Kidney (tissue), 14 donors: ENCODE data around the gene ADH7. TPM values are rescaled to one million over a fixed set of nuclear protein-coding genes. Genes with fewer than 3 reads are reported as not detected.
A peak's percentile ranks its signal among the peaks of the same experiment; 100 is the strongest.

ENCODE experiments used
- DNase-seq, 5 donors: peaks; one replicate each; pipeline ENCODE4 v3.0.0-alpha.2; 2013 to 2020
- FAIRE-seq: peaks from 2 replicates; lab custom pipeline; 2012; peaks lifted over from hg19 to GRCh38; lab: Jason Lieb, UNC
- H3K27ac ChIP-seq, 2 donors: one replicate each; pipeline ENCODE4 v1.7.0; 2013; ENCODE audit warnings: low read depth in 2 of 2, low read length in 2 of 2, inconsistent platforms in 1 of 2
- H3K27me3 ChIP-seq: one replicate; pipeline ENCODE4 v1.7.1; 2013; ENCODE audit warnings: low read length, inconsistent platforms; ENCODE audit not compliant: control insufficient read depth, insufficient read depth
- H3K36me3 ChIP-seq, 3 donors: one replicate each; pipeline versions ENCODE4 v1.7.0 to v1.7.1; 2013; ENCODE audit warnings: low read length in 3 of 3, control low read depth in 1 of 3, inconsistent platforms in 1 of 3; ENCODE audit not compliant: insufficient read depth in 3 of 3, control insufficient read depth in 2 of 3
- H3K4me1 ChIP-seq, 3 donors: one replicate each; pipeline versions ENCODE4 v1.7.0 to v1.7.1; 2013; ENCODE audit warnings: low read length in 3 of 3, inconsistent platforms in 1 of 3, low read depth in 1 of 3; ENCODE audit not compliant: control insufficient read depth in 2 of 3, insufficient read depth in 2 of 3
- H3K4me3 ChIP-seq, 3 donors: one replicate each; pipeline versions ENCODE4 v1.7.0 to v1.8.1; 2013; ENCODE audit warnings: low read length in 3 of 3, control low read depth in 1 of 3, inconsistent platforms in 1 of 3
- H3K9ac ChIP-seq, 3 donors: one replicate each; pipeline versions ENCODE4 v1.7.0 to v1.7.1; 2013; ENCODE audit warnings: low read length in 3 of 3, control low read depth in 1 of 3, inconsistent platforms in 1 of 3
- H3K9me3 ChIP-seq, 3 donors: one replicate each; pipeline versions ENCODE4 v1.7.0 to v1.7.1; 2013; ENCODE audit warnings: low read length in 3 of 3, control low read depth in 1 of 3, inconsistent platforms in 1 of 3; ENCODE audit not compliant: control insufficient read depth in 2 of 3, insufficient read depth in 1 of 3
- CTCF ChIP-seq: IDR thresholded peaks from 3 replicates; pipeline ENCODE4 v1.5.1; 2012; ENCODE audit warnings: mild to moderate bottlenecking, moderate library complexity, borderline replicate concordance; ENCODE audit not compliant: insufficient read depth; ENCODE audit errors: extremely low read depth
- intact Hi-C: fragments of 100-400 bp; cut with DNase I; formaldehyde crosslinking; loops from one replicate; pipeline ENCODE4 v1.11.1; 2022
- polyA plus RNA-seq: library from polyadenylated mRNA; stranded (reverse); fragments of 350-450 nt; fragmentation: Illumina TruSeq; extraction: RNeasy Lipid Tissue Mini Kit (QIAGEN cat#74804); gene quantifications from one replicate; pipeline ENCODE4 v1.2.3, GENCODE V29; 2014; ENCODE audit warnings: low read depth, low replicate concordance; ENCODE audit not compliant: insufficient read depth
- total RNA-seq: library from RNA; stranded (reverse); fragmentation: NEBNext Ultra II Directional; extraction: Animal tissue kit (Norgen Biotek cat#: 25700); gene quantifications from one replicate; pipeline ENCODE4 v1.2.1, GENCODE V29; 2021
- donor health status: control.
- donor health status: control.
- donor health status: control.
- donor health status: control.
- donor health status: control.
- donor health status: DM: yes; HTN: yes; CAD: no.
- donor health status: Normal renal cell carcinoma (clear cell type).

ADH7 gene
- total and polyA plus RNA-seq, 2 donors from 2014 or later = not detected

- intact Hi-C loops = loop anchor here (10.0 kb wide), 1 partner anchor 279 kb away; no protein-coding TSS in a partner anchor
- peak in 2 of 5 donors; percentile 73 to 74 for DNase-seq
- peak; percentile 96 for FAIRE-seq
- no peaks in the 10 kb centered on the region for H3K27me3 ChIP-seq
- no peaks in the 10 kb centered on the region for H3K9me3 ChIP-seq
- H3K4me3 ChIP-seq = peak overlapping the region in 2 of 3 donors; percentile 8 to 20
- no peak for TF ChIP-seq CTCF
- peak overlapping the region; percentile 67 to 88 for H3K27ac ChIP-seq
- H3K9ac ChIP-seq = no peak overlapping the region
- no peaks in the 10 kb centered on the region for H3K36me3 ChIP-seq
- peaks cover 6 to 30% (median 15%) of the 10 kb centered on the region in 3 donors for H3K4me1 ChIP-seq
These were observed 31.6 kb downstream of the ADH7 start for GRCh38 chr4:99403380-99404184.

DNA sequence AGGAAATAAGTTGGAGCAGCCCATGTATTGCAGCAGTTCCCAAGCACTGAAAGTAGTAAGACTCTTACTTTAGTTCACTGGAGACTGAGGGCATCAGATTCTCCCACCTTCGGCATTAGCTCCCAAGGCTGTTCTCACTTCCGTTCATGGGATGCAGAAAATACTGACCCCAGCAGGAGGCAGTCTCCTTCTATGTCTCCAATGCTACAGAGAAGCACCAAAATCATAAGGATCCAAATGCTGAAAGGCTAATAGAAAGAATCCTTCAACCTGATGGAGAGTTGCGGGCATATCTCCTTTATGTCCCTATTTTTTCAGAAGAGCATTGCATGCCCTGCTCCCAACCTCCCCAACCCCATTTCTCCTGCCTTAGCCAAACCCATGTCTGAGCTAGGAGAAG, 32.4 kb downstream of the ADH7 start:
- no peak for TF ChIP-seq CTCF
- DNase-seq (no peak), FAIRE-seq (no peak)
- peaks cover 6 to 30% (median 15%) of the 10 kb centered on the region in 3 donors for H3K4me1 ChIP-seq
- peaks cover 0 to 4% (median 0%) of the 10 kb centered on the region in 3 donors for H3K9me3 ChIP-seq
- H3K9ac ChIP-seq = no peak overlapping the region
- peak overlapping the region; percentile 67 to 76 for H3K27ac ChIP-seq
- intact Hi-C loops = loop anchor here (10.0 kb wide), 1 partner anchor 278 kb away; no protein-coding TSS in a partner anchor
- no peaks in the 10 kb centered on the region for H3K27me3 ChIP-seq
- no peak overlapping the region for H3K4me3 ChIP-seq
- no peaks in the 10 kb centered on the region for H3K36me3 ChIP-seq

DNA sequence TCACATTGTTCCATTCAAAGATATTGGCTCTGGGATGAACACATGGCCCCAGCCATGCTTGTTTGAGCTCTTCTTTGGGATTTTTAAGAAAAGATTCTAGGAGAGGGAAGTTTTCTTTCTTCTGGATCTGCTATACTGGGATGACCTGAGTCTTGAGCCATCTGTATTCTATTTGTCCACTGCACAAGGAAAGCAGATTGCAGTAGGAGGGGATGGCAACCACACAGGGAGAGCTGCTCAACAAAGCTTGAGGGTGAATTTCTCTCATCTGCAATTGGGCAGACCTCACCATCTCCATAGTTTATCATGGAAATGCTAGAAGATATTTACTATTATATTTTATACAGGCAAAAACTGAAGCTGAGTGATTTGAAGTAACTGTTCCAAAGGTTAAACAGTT, 34.3 kb downstream of the ADH7 start:
- Histone ChIP-seq H3K27ac (no peak overlapping the region), H3K9me3 (peaks cover 0 to 4% (median 0%) of the 10 kb centered on the region in 3 donors), H3K4me3 (no peak overlapping the region), H3K36me3 (no peaks in the 10 kb centered on the region), H3K9ac (no peak overlapping the region), H3K4me1 (peaks cover 6 to 30% (median 15%) of the 10 kb centered on the region in 3 donors), H3K27me3 (no peaks in the 10 kb centered on the region)
- intact Hi-C loops = loop anchor here (10.0 kb wide), 1 partner anchor 276 kb away; no protein-coding TSS in a partner anchor
- TF ChIP-seq CTCF = no peak
- FAIRE-seq (no peak), DNase-seq (no peak)
